IPS-18c (cell line): ENCODE results near the gene BCL10.
"Not testable (repeated sequence)": the region's sequence is repeated elsewhere in the genome, so short reads cannot be mapped to it uniquely, and the experiment has no call there.

ENCODE experiments used
- H3K4me3 ChIP-seq: 2 replicates; pipeline ENCODE4 v1.7.0; 2013; ENCODE audit warnings: low read depth, mild to moderate bottlenecking, low read length, moderate library complexity; ENCODE audit not compliant: insufficient read depth
- H3K9me3 ChIP-seq: one replicate; pipeline ENCODE4 v1.6.1; 2013; ENCODE audit warnings: mild to moderate bottlenecking, low read length, moderate library complexity; ENCODE audit not compliant: control insufficient read depth, insufficient read depth

Gene BCL10

DNA sequence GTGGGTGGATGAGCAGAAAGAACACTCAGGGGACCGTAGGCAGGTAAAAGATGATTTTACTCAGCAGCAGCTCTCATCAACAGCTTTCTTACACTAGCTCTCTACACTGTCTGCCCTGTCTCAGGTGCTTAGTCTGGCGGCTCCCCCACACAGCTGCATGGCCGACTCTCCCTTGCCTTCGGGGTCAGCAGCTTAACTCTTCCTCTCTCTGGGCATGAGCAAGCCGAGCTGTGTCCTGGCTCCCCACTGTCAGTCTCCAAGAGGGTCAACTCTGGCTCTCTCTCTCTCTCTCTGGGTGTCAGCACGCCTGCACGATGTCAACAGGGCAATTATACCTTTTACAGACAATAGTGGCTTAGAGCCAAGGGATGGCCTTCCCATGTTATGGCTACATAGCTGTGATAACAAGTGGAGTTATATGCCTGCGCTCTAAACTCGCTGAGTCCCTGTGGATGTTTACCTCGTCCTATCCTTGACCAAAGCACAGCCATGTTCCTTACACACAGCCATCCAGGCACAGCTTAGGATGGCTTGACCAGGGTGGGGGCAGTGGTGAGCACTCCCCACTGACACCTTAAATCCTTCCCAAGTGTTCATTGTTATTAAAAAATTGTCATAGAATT lies 3.1 kb upstream of the BCL10 start:
- Histone ChIP-seq H3K9me3 (no peaks in the 10 kb centered on the region), H3K4me3 (no peak overlapping the region)

DNA sequence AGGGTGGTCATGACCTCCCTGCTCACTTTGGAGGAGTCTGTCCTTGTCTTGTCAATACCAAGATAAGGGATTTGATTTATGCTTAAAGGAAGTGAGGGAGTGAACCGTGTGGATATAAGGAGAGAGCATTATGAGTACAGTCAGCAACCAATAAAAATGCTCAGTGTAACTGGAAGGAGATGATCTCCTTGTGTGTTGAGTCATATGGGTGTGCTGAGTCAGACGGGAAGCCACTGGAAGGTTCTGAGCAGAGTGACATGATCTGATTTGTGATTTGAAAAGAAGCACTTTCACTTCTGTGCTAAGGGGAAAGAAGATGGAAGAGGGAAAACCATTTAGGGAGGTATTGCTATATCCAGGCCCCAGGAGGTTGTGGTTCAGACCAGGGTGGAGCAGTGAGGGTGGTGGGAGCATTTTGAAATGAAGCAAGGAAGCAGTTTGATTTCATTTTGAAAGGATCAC lies 2.5 kb upstream of the BCL10 start:
- no peak overlapping the region for H3K4me3 ChIP-seq
- no peaks in the 10 kb centered on the region for H3K9me3 ChIP-seq

DNA sequence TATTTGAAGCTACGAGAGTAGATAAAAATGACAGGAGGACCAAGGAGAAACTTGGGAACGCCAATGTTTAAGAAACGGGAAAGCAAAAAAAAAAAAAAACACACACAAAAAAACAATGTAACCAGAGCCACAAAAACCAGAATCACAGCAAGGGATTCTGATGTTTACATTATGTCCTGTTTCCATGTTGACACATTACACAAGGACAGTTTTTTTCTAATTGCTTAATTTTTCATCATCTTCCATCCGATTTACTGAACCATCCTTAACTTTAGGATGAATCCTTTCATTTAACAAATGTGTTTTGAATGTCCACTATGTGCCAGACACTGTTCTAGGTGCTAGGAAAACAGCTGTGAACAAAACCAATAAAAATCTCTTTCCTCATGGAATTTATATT lies 1.4 kb upstream of the BCL10 start:
- no peak overlapping the region for H3K4me3 ChIP-seq
- H3K9me3 ChIP-seq, result no peaks in the 10 kb centered on the region

DNA sequence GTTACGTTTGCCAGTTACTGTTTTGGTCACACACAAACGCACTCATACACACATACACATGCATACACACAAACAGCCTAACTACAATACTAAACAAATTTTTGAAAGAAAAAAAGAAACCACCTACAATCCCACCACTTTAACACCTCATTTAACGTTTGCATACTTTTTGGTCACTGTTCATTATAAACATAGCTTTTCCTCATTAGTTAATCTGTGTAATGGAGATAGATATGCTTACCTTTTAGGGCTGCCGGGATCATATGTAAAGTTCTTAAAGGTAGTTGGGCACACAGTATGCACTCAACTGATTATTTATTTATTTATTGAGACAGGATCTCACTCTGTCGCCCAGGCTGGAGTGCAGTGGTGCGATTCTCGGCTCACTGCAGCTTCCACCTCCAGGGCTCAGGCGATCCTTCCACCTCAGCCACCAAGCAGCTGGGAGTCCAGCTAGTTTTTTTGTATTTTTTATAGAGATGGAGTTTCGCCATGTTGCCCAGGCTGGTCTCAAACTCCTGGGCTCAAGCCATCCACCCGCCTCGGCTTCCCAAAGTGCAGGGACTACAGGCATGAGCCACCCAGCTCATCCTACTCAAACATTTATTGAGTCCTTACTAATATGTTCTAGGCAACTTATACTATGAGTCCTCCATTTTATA lies 677 bp upstream of the BCL10 start:
- no peaks in the 10 kb centered on the region for H3K9me3 ChIP-seq
- H3K4me3 ChIP-seq, result peak overlapping the region; percentile 31

DNA sequence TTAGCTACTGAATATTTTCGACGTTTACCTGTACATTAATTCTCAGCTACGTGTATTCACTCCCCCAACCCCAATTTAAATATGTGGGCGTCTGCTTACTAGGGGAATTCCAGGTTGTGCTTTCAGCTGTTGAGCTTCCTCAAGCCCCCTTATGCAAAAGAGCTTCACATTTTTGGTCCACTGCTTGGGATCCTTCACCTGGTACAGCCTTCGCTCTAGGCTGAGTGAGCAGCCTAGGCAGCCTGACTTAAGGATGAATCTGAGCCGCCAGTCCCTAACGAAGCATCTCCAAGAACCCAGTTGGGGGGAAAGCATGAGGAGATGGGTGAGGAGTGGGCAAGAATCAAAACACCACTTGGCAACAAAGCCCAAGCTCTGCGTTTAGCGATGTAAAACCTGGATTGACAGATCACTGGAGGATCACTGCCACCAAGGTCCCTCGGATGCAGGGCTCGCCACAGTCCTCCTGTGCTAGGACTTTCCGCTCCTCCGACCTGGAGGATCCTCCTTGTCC lies 674 bp downstream of the BCL10 start:
- Histone ChIP-seq H3K4me3 (peak overlapping the region; percentile 93), H3K9me3 (no peaks in the 10 kb centered on the region)

DNA sequence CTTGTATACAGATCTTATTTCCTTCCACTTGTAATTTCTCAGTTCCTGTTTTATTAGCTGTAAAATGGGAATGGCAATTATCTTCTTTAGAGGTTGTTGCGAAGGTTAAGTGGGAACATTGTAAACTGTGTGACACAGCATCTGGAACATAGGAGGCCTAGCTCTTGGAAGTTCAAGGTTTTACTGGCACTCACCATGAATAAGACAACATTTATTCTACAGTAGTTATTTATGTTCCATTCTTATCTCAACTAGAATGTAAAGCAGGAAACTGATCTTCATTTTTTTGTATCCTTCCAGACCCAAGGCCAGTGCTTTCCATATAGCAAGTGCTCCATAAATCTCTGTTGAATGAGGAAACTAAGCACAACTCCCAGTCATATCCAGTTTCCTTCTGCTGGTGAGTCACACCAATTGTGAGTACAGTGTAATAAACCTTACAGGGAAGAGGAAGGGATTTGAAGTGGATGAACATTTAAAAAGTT lies 1.4 kb downstream of the BCL10 start:
- Histone ChIP-seq H3K4me3 (peak overlapping the region; percentile 93; the same call in 1 of the 2 replicates), H3K9me3 (no peaks in the 10 kb centered on the region)

- Histone ChIP-seq H3K9me3 (no peaks in the 10 kb centered on the region), H3K4me3 (no peak overlapping the region)
These were observed 3.0 kb downstream of the BCL10 start for GRCh38 chr1:85273397-85273796.

- no peaks in the 10 kb centered on the region for H3K9me3 ChIP-seq
- no peak overlapping the region for H3K4me3 ChIP-seq
These were observed 7.4 kb downstream of the BCL10 start for GRCh38 chr1:85268801-85269585.

DNA sequence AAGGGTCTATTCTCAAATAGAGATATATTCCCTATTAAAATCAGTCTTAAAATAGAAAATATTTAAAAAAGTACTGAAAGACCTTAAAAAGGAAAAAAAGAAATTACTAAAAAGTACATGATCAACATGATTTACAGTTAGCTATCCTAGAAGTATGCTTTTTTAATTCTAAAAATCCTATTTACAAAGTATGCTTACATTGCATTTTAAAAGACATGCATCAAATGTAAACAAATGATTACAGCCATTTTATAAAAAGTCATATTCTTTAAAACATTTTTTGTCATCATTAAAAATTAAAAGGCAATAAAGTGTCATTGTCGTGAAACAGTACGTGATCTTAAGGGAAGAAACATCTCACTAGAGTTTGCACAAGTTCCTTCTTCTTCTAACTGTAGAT lies 9.1 kb downstream of the BCL10 start:
- Histone ChIP-seq H3K9me3 (no peaks in the 10 kb centered on the region), H3K4me3 (no peak overlapping the region)

DNA sequence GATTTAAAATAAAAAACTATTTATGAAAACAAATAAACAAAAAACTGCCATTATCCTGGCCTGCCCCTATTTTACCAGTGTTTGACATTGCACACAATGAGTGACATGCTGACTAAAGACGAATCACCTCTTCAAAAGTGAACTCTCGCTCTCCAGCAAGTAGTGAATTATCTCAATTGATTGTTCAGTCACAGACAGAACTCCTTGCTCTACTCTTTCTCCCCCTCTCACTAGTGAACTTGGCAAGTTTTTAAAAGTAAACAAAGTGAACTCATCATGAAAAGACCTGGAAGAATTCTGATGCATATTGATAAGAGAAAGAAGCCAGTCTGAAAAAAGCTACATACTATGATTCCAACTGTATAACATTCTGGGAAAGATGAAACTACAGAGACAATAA lies 12.3 kb downstream of the BCL10 start:
- H3K9me3 ChIP-seq, result no peaks in the 10 kb centered on the region
- H3K4me3 ChIP-seq, result no peak overlapping the region

DNA sequence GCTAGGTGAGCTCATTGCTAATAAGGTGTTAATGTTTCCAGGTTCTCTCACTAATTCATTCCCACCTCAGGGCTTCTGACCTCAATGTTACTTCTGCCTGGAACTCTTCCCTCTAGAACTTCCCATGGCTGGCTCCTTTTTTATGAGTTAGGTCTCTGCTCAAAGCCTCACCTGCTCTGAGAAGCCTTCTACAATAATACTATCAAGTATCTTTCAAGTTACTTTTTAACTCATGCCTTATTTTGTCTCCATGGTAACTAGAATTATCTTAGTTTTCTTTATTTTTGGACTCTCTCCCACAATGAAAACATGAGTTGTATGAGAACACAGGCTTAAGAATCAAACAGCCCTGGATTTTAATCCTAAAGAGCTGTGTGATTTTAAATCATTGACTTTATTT lies 13.4 kb downstream of the BCL10 start:
- Histone ChIP-seq H3K9me3 (no peaks in the 10 kb centered on the region), H3K4me3 (no peak overlapping the region)

DNA sequence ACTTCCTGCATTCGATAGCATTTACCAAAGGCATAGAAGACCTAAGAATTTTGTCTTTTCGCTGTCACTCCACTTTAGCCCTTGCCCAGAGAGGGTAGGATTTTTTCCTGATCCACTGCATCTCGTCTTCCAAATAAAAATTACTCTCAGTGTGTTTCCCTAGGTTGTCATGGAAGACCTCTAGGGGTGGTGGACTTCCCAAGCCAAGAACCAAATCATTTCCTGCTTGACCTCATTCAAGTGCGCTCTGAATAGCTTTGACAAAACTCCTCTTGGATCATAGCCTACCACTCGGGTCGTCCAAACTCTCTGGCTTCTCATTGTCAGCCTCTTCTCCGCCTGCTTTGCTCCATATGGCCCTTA lies 16.5 kb downstream of the BCL10 start:
- no peak overlapping the region for H3K4me3 ChIP-seq
- H3K9me3 ChIP-seq, result no peaks in the 10 kb centered on the region

GRCh38 chr1:85259118-85259911 lies 17.1 kb downstream of the BCL10 start, which contains the start of gene C1orf52:
TSS of gene C1orf52 (minus strand) at chr1:85259662. CDS start at chr1:85259633, 29 bp downstream.
- H3K4me3 ChIP-seq, result peak within 1 kb of the TSS; percentile 82
- no peaks in the 10 kb centered on the region for H3K9me3 ChIP-seq

GRCh38 chr1:85258536-85259117 lies 17.8 kb downstream of the BCL10 start:
- no peaks in the 10 kb centered on the region for H3K9me3 ChIP-seq
- H3K4me3 ChIP-seq, result peak overlapping the region; percentile 82

DNA sequence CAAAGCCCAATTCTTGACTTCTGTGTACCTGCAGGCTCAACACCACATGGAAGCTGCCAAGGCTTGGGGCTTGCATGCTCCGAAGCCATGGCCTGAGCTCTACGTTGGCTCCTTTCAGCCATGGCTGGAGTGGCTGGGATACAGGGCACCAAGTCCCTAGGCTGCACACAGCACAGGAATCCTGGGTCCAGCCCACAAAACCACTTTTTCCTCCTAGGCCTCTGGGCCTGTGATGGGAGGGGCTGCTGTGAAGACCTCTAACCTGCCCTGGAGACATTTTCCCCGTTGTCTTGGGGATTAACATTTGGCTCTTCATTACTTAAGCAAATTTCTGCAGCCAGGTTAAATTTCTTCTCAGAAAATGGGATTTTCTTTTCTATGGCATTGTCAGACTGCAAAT lies 27.4 kb downstream of the BCL10 start:
- not testable (repeated sequence) for H3K4me3 ChIP-seq

GRCh38 chr1:85245891-85246290 lies 30.5 kb downstream of the BCL10 start:
- no peak overlapping the region for H3K4me3 ChIP-seq
- H3K9me3 ChIP-seq, result peaks cover 4% of the 10 kb centered on the region

More for the DNA sequence above, 27.4 kb downstream of the BCL10 start:
- not testable (repeated sequence) for H3K9me3 ChIP-seq

DNA sequence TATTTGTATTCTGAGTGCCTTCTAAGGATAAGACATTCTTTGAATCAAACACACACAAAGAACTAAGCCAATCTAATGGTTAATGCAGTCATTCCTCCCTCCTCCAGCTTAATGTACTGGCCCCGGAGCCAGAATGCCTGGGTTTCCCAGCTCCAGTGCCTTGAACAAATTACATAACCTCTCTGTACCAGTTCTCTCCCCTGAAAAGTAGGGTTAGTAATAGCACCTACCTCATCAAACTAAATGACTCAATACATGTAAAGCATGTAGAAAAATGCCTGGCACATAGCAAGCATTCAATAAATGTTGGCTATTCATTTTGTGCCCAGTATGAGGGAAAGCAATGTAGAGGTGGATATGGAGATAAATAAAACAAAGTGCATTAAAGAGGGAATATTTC lies 31.0 kb downstream of the BCL10 start:
- no peak overlapping the region for H3K4me3 ChIP-seq

More for the DNA sequence above, 31.0 kb downstream of the BCL10 start:
- peaks cover 4% of the 10 kb centered on the region for H3K9me3 ChIP-seq
